PC-3 (cell line): ENCODE results near the gene NKD2.

Experiments used
- CTCF ChIP-seq: fragments of 300-600 bp; sonication (generic); conservative IDR thresholded peaks from 2 replicates; pipeline ENCODE4 v1.5.1; 2017; ENCODE audit warnings: antibody characterized with exemption, low read depth, mild to moderate bottlenecking, low read length
- EZH2phosphoT487 ChIP-seq: fragments of 300-600 bp; sonication (generic); IDR thresholded peaks from 2 replicates; pipeline ENCODE4 v1.6.1; 2018; ENCODE audit warnings: mild to moderate bottlenecking, antibody characterized with exemption, low read length, borderline replicate concordance

- no peak for TF ChIP-seq CTCF
- TF ChIP-seq EZH2phosphoT487 = no peak
These were observed 39.7 kb upstream of the NKD2 start for GRCh38 chr5:968881-969280.
